Measurements from ENCODE around the gene GNAQ. TPM values are rescaled to one million over a fixed set of nuclear protein-coding genes. Genes with fewer than 3 reads are reported as not detected.

The GNAQ gene
- total RNA-seq, 1 donor from 2014 or later: 64.9 TPM

- Mint-ChIP-seq H3K36me3 (ENCODE audit: insufficient read depth) (no peaks in the 10 kb centered on the region), H3K4me3 (ENCODE audit: low read depth) (no peak overlapping the region), H3K27me3 (no peaks in the 10 kb centered on the region), H3K4me1 (ENCODE audit: low read depth) (peaks cover 42% of the 10 kb centered on the region), H3K9me3 (ENCODE audit: low read depth) (no peaks in the 10 kb centered on the region), H3K27ac (no peak overlapping the region)
- no peak for TF ChIP-seq CTCF (IDR thresholded peaks at IDR 0.05; ENCODE audit: unreplicated experiment)
- DNase-seq (ENCODE audit: low spot score, unreplicated experiment): no peak
These were observed 4.7 kb downstream of the GNAQ start for GRCh38 chr9:78026947-78027346.

GRCh38 chr9:78026416-78026815 lies 5.2 kb downstream of the GNAQ start:
- Mint-ChIP-seq H3K36me3 (ENCODE audit: insufficient read depth) (no peaks in the 10 kb centered on the region), H3K4me1 (ENCODE audit: low read depth) (peaks cover 47% of the 10 kb centered on the region), H3K27me3 (no peaks in the 10 kb centered on the region), H3K27ac (no peak overlapping the region), H3K9me3 (ENCODE audit: low read depth) (no peaks in the 10 kb centered on the region), H3K4me3 (ENCODE audit: low read depth) (no peak overlapping the region)
- TF ChIP-seq CTCF (IDR thresholded peaks at IDR 0.05; ENCODE audit: unreplicated experiment): no peak
- DNase-seq (ENCODE audit: low spot score, unreplicated experiment): no peak

GRCh38 chr9:78025186-78025585 lies 6.4 kb downstream of the GNAQ start:
- no peak for TF ChIP-seq CTCF (IDR thresholded peaks at IDR 0.05; ENCODE audit: unreplicated experiment)
- Mint-ChIP-seq H3K9me3 (ENCODE audit: low read depth) (no peaks in the 10 kb centered on the region), H3K27me3 (no peaks in the 10 kb centered on the region), H3K27ac (no peak overlapping the region), H3K36me3 (ENCODE audit: insufficient read depth) (no peaks in the 10 kb centered on the region), H3K4me1 (ENCODE audit: low read depth) (peaks cover 47% of the 10 kb centered on the region), H3K4me3 (ENCODE audit: low read depth) (no peak overlapping the region)
- DNase-seq (ENCODE audit: low spot score, unreplicated experiment): no peak

- TF ChIP-seq CTCF (IDR thresholded peaks at IDR 0.05; ENCODE audit: unreplicated experiment): no peak
- Mint-ChIP-seq H3K36me3 (ENCODE audit: insufficient read depth) (no peaks in the 10 kb centered on the region), H3K4me1 (ENCODE audit: low read depth) (peaks cover 29% of the 10 kb centered on the region), H3K4me3 (ENCODE audit: low read depth) (no peak overlapping the region), H3K9me3 (ENCODE audit: low read depth) (no peaks in the 10 kb centered on the region), H3K27me3 (no peaks in the 10 kb centered on the region), H3K27ac (peak overlapping the region; percentile 56)
- no peak for DNase-seq (ENCODE audit: low spot score, unreplicated experiment)
These were observed 8.4 kb downstream of the GNAQ start for GRCh38 chr9:78023003-78023741.

GRCh38 chr9:78021697-78022096 lies 9.9 kb downstream of the GNAQ start:
- H3K4me1 Mint-ChIP-seq (ENCODE audit: low read depth): peaks cover 29% of the 10 kb centered on the region
- H3K4me3 Mint-ChIP-seq (ENCODE audit: low read depth): no peak overlapping the region
- H3K27me3 Mint-ChIP-seq: no peaks in the 10 kb centered on the region
- H3K36me3 Mint-ChIP-seq (ENCODE audit: insufficient read depth): no peaks in the 10 kb centered on the region
- H3K27ac Mint-ChIP-seq: peak overlapping the region; percentile 84
- DNase-seq (ENCODE audit: low spot score, unreplicated experiment): no peak
- no peaks in the 10 kb centered on the region for H3K9me3 Mint-ChIP-seq (ENCODE audit: low read depth)
- TF ChIP-seq CTCF (IDR thresholded peaks at IDR 0.05; ENCODE audit: unreplicated experiment): no peak

Measured in progenitor cell of endocrine pancreas (in vitro differentiated cells).